Measurements from ENCODE around the gene LARGE1. TPM values are rescaled to one million over a fixed set of nuclear protein-coding genes. Genes with fewer than 3 reads are reported as not detected.

Gene LARGE1
- total and polyA plus RNA-seq, 3 experiments from 2014 or later = 0.07 to 0.27 (median 0.18) TPM

DNA sequence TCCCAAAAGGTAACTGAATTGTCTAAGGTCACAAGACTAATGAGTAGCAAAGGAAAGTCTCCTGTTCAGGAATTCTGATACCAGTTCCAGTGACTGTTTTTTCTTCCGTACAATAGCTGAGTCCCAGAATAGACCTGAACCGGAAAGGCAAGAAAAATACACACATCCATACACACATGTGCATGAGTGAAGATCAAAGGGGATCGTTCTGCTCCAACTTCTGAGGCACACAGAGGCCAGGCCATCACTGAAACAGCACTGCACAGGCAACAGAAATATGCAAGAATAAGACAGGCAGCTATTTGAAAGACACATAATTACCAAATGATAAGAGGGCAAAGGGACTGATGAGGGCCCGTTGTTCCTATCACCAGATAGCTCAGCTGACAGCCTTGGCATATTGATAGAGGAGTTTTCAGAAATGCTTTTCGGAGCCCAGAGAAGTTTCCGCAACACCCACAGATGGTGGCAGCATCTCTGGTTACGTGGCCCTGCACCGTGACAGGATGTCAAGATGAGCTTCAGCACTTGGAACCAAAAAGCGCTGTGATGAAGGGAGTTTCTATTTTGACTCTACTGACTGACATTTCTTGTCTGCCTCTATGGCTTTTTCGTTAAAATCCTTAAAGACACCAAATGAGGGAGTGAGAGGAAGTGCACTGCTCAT, 280.6 kb downstream of the LARGE1 start:
- H3K4me3 ChIP-seq (ENCODE audit: low read length) = no peak overlapping the region
- ChIA-PET POLR2A (no interaction called here), CTCF (interaction anchor here (1.6 kb wide), 1 partner anchor 13 kb away, joined by 6 read pairs; no protein-coding TSS in a partner anchor)
- Mint-ChIP-seq H3K9me3 (peaks cover 0 to 15% (median 11%) of the 10 kb centered on the region in 5 donors), H3K27me3 (peaks cover 0 to 3% of the 10 kb centered on the region in 2 donors), H3K27ac (no peak overlapping the region), H3K4me1 (no peaks in the 10 kb centered on the region), H3K36me3 (no peaks in the 10 kb centered on the region), H3K4me3 (no peak overlapping the region)
- no peaks in the 10 kb centered on the region for H3K27me3 ChIP-seq (ENCODE audit: insufficient read depth, low read length, poor library complexity, severe bottlenecking)
- H3K36me3 ChIP-seq (ENCODE audit: insufficient read depth, low read length) = no peaks in the 10 kb centered on the region
- H3K27ac ChIP-seq (ENCODE audit: low read depth, low read length) = no peak overlapping the region
- no peaks in the 10 kb centered on the region for H3K9me3 ChIP-seq (ENCODE audit: low read length)
- H3K4me1 ChIP-seq (ENCODE audit: insufficient read depth, low read length) = no peaks in the 10 kb centered on the region
- DNase-seq = no peak

DNA sequence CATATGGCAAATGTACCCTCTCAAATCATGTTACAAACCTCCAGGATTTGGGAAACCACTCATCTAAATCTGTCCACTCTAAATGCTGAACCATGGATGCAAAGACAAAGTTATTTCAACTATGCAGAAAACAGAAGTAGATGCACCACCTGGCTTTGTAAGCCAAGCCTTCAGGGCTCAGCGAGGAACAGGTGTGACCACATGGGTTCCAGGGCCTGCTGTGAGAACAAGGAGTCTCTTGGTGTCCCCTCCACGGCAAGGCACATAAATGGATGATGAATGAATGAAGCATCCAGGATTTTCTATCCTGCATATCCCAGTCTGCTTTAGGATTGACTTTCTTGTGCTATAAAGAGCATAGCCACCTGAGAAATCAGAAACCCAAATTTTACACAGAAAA, 284.5 kb downstream of the LARGE1 start:
- ChIA-PET POLR2A (no interaction called here), CTCF (no interaction called here)
- H3K27me3 Mint-ChIP-seq = peaks cover 0 to 3% of the 10 kb centered on the region in 2 donors
- H3K4me3 Mint-ChIP-seq = no peak overlapping the region
- Histone ChIP-seq H3K27me3 (ENCODE audit: insufficient read depth, low read length, poor library complexity, severe bottlenecking) (no peaks in the 10 kb centered on the region), H3K4me1 (ENCODE audit: insufficient read depth, low read length) (no peaks in the 10 kb centered on the region), H3K9me3 (ENCODE audit: low read length) (no peaks in the 10 kb centered on the region), H3K27ac (ENCODE audit: low read depth, low read length) (no peak overlapping the region), H3K36me3 (ENCODE audit: insufficient read depth, low read length) (no peaks in the 10 kb centered on the region), H3K4me3 (ENCODE audit: low read length) (no peak overlapping the region)
- no peaks in the 10 kb centered on the region for H3K4me1 Mint-ChIP-seq
- H3K27ac Mint-ChIP-seq = no peak overlapping the region
- H3K36me3 Mint-ChIP-seq = no peaks in the 10 kb centered on the region
- H3K9me3 Mint-ChIP-seq = peaks cover 2 to 19% (median 10%) of the 10 kb centered on the region in 5 donors
- no peak for DNase-seq

DNA sequence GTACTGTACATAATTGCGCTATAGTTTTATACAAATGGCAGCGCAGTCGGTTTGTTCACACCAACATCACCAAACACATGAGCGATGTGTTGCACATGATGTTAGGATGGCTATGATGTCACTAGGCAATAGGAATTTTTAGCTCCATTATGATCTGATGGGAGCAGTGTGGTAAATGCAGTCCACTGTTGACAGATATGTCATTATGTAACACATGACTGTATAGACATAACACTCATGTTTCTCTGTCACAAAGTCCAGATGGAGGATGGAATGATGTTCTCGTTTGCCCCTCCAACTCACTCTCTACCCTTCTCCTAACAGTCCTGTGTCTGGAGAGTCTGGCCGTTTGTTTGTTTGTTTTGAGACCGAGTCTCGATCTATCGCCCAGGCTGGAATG, 288.5 kb downstream of the LARGE1 start:
- Histone ChIP-seq H3K9me3 (ENCODE audit: low read length) (no peaks in the 10 kb centered on the region), H3K36me3 (ENCODE audit: insufficient read depth, low read length) (no peaks in the 10 kb centered on the region), H3K27ac (ENCODE audit: low read depth, low read length) (no peak overlapping the region), H3K27me3 (ENCODE audit: insufficient read depth, low read length, poor library complexity, severe bottlenecking) (no peaks in the 10 kb centered on the region), H3K4me3 (ENCODE audit: low read length) (no peak overlapping the region), H3K4me1 (ENCODE audit: insufficient read depth, low read length) (no peaks in the 10 kb centered on the region)
- CTCF ChIA-PET = no interaction called here
- H3K27me3 Mint-ChIP-seq = peaks cover 0 to 1% of the 10 kb centered on the region in 2 donors
- no peak for DNase-seq
- H3K9me3 Mint-ChIP-seq = peaks cover 2 to 14% (median 5%) of the 10 kb centered on the region in 5 donors
- peaks cover 0 to 4% (median 3%) of the 10 kb centered on the region in 3 donors for H3K36me3 Mint-ChIP-seq
- no peaks in the 10 kb centered on the region for H3K4me1 Mint-ChIP-seq
- POLR2A ChIA-PET = no interaction called here
- H3K4me3 Mint-ChIP-seq = no peak overlapping the region
- H3K27ac Mint-ChIP-seq = no peak overlapping the region

DNA sequence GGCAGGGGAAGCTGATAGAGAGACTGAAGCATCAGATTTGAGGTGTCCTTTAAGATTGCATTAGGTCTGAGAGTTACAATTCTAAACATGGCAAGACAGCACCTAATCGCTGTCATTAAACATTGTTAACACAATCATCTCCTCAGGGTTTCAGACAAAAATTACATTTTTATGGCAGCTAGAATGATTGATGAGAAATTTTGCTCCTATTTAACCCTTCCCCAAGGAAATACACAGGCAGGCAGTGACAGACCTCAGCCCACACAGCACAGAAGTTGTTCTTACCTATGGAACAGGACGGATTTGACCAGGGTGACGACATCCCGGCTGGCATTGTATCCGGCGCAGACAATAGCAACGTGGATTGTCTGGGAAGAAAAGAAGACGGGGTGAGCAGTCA, 294.3 kb downstream of the LARGE1 start:
- Mint-ChIP-seq H3K27me3 (peaks cover 0 to 1% of the 10 kb centered on the region in 2 donors), H3K4me1 (no peaks in the 10 kb centered on the region), H3K4me3 (no peak overlapping the region), H3K27ac (no peak overlapping the region), H3K36me3 (peaks cover 0 to 4% (median 3%) of the 10 kb centered on the region in 3 donors), H3K9me3 (peaks cover 0 to 7% (median 5%) of the 10 kb centered on the region in 5 donors)
- H3K4me1 ChIP-seq (ENCODE audit: insufficient read depth, low read length) = no peaks in the 10 kb centered on the region
- no peak for DNase-seq
- H3K36me3 ChIP-seq (ENCODE audit: insufficient read depth, low read length) = no peaks in the 10 kb centered on the region
- ChIA-PET CTCF (no interaction called here), POLR2A (no interaction called here)
- H3K27me3 ChIP-seq (ENCODE audit: insufficient read depth, low read length, poor library complexity, severe bottlenecking) = no peaks in the 10 kb centered on the region
- H3K27ac ChIP-seq (ENCODE audit: low read depth, low read length) = no peak overlapping the region
- no peaks in the 10 kb centered on the region for H3K9me3 ChIP-seq (ENCODE audit: low read length)
- no peak overlapping the region for H3K4me3 ChIP-seq (ENCODE audit: low read length)

DNA sequence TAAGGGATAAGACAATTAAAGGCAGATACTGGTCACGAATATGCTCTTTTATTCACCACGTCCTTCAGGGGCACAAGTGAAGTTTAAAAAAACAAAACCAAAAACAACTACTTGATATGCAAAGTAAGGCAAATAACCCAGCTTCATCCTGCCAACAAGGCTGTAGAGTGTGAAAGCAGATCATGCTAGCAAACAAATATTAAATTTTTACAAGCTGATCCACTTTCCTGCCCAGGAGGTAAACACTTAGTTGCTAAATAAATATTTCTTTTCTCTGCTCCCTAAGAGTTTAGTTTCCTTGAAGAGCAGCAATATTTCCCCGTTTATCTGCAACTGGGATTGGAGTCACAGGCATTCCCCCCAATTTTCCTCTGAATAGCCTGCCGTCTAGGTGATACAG, 300.2 kb downstream of the LARGE1 start:
- no peaks in the 10 kb centered on the region for H3K36me3 ChIP-seq (ENCODE audit: insufficient read depth, low read length)
- no peak overlapping the region for H3K4me3 ChIP-seq (ENCODE audit: low read length)
- H3K4me1 Mint-ChIP-seq = no peaks in the 10 kb centered on the region
- CTCF ChIA-PET = no interaction called here
- POLR2A ChIA-PET = no interaction called here
- H3K9me3 Mint-ChIP-seq = peaks cover 0 to 4% (median 2%) of the 10 kb centered on the region in 5 donors
- DNase-seq = no peak
- H3K4me3 Mint-ChIP-seq = no peak overlapping the region
- H3K36me3 Mint-ChIP-seq = no peaks in the 10 kb centered on the region
- H3K27me3 Mint-ChIP-seq = peaks cover 0 to 2% of the 10 kb centered on the region in 2 donors
- no peaks in the 10 kb centered on the region for H3K9me3 ChIP-seq (ENCODE audit: low read length)
- H3K27ac Mint-ChIP-seq = no peak overlapping the region
- H3K27me3 ChIP-seq (ENCODE audit: insufficient read depth, low read length, poor library complexity, severe bottlenecking) = no peaks in the 10 kb centered on the region
- H3K4me1 ChIP-seq (ENCODE audit: insufficient read depth, low read length) = no peaks in the 10 kb centered on the region
- no peak overlapping the region for H3K27ac ChIP-seq (ENCODE audit: low read depth, low read length)

DNA sequence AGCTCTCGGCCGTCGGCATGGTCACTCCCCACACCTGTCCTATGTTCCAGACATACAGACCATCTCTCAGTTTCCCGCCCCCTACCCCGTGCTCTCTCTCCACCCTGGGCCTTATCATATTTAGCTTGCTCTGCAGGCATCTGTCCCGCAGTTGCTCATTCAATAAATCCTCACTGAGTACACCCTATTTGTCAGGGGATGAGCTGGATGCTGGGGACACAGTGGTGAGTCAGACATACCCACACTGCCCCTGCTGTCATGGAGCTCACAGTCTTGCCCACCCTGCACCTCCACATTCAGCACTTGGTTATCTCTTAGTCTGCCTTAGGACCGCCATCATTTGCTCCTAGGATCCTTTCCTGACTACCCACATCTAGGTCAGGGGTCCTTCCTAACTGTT, 313.8 kb downstream of the LARGE1 start:
- Mint-ChIP-seq H3K36me3 (no peaks in the 10 kb centered on the region), H3K9me3 (peaks cover 5 to 9% (median 7%) of the 10 kb centered on the region in 5 donors), H3K27me3 (peaks cover 0 to 1% of the 10 kb centered on the region in 2 donors), H3K4me1 (no peaks in the 10 kb centered on the region), H3K27ac (no peak overlapping the region), H3K4me3 (no peak overlapping the region)
- POLR2A ChIA-PET = no interaction called here
- CTCF ChIA-PET = no interaction called here
- Histone ChIP-seq H3K9me3 (ENCODE audit: low read length) (no peaks in the 10 kb centered on the region), H3K4me1 (ENCODE audit: insufficient read depth, low read length) (no peaks in the 10 kb centered on the region), H3K4me3 (ENCODE audit: low read length) (no peak overlapping the region), H3K36me3 (ENCODE audit: insufficient read depth, low read length) (no peaks in the 10 kb centered on the region), H3K27ac (ENCODE audit: low read depth, low read length) (no peak overlapping the region), H3K27me3 (ENCODE audit: insufficient read depth, low read length, poor library complexity, severe bottlenecking) (no peaks in the 10 kb centered on the region)
- DNase-seq = no peak

DNA sequence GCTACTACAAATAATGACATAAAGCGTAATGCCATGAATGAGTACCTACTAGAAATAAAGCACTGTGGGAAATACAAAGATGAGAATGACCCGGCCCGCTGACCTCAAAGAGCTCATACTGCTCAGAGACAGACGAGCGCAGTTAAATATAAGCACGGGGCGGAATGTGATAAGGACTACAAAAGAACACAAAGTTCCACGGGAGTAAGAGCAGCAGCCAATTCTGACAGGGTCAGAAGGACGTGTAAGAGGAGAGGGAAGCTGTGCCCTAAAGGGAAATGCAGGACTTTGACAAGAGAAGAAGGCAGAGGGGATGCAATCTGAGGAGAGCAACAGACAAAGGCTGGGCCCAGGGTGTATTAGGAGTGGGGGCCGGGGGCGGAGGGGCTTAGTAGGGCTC, 314.6 kb downstream of the LARGE1 start:
- no peak overlapping the region for H3K4me3 ChIP-seq (ENCODE audit: low read length)
- CTCF ChIA-PET = no interaction called here
- DNase-seq = no peak
- POLR2A ChIA-PET = no interaction called here
- H3K4me3 Mint-ChIP-seq = no peak overlapping the region
- H3K27ac Mint-ChIP-seq = peak overlapping the region in 1 of 8 donors; percentile 65
- no peaks in the 10 kb centered on the region for H3K36me3 Mint-ChIP-seq
- no peaks in the 10 kb centered on the region for H3K9me3 ChIP-seq (ENCODE audit: low read length)
- no peaks in the 10 kb centered on the region for H3K4me1 Mint-ChIP-seq
- H3K9me3 Mint-ChIP-seq = peaks cover 2 to 9% (median 7%) of the 10 kb centered on the region in 5 donors
- no peaks in the 10 kb centered on the region for H3K4me1 ChIP-seq (ENCODE audit: insufficient read depth, low read length)
- H3K36me3 ChIP-seq (ENCODE audit: insufficient read depth, low read length) = no peaks in the 10 kb centered on the region
- peaks cover 0 to 1% of the 10 kb centered on the region in 2 donors for H3K27me3 Mint-ChIP-seq
- no peaks in the 10 kb centered on the region for H3K27me3 ChIP-seq (ENCODE audit: insufficient read depth, low read length, poor library complexity, severe bottlenecking)
- no peak overlapping the region for H3K27ac ChIP-seq (ENCODE audit: low read depth, low read length)

DNA sequence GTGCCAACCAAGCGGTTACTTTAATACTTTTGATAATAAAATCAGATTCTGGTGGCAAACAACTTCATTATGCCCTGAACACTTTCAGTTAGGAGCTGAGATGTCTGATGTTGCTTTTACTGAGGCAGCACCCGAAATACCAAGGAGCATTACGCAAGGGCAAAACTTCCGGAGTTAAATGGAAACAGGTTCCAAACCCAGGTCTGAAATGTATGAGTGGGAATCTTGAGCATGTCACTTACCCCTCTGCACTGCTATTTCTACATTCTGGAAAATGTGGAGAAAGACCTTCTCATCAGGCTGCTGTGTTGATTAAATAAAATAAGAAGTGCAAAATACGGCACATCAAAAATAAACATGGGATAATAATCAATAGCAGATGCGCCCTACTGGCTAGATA, 315.1 kb downstream of the LARGE1 start:
- ChIA-PET CTCF (no interaction called here), POLR2A (no interaction called here)
- Histone ChIP-seq H3K36me3 (ENCODE audit: insufficient read depth, low read length) (no peaks in the 10 kb centered on the region), H3K4me3 (ENCODE audit: low read length) (no peak overlapping the region), H3K27ac (ENCODE audit: low read depth, low read length) (no peak overlapping the region), H3K27me3 (ENCODE audit: insufficient read depth, low read length, poor library complexity, severe bottlenecking) (no peaks in the 10 kb centered on the region), H3K4me1 (ENCODE audit: insufficient read depth, low read length) (no peaks in the 10 kb centered on the region), H3K9me3 (ENCODE audit: low read length) (no peaks in the 10 kb centered on the region)
- peaks cover 4 to 9% (median 8%) of the 10 kb centered on the region in 5 donors for H3K9me3 Mint-ChIP-seq
- H3K4me1 Mint-ChIP-seq = no peaks in the 10 kb centered on the region
- H3K27ac Mint-ChIP-seq = no peak overlapping the region
- peaks cover 0 to 1% of the 10 kb centered on the region in 2 donors for H3K27me3 Mint-ChIP-seq
- no peak overlapping the region for H3K4me3 Mint-ChIP-seq
- DNase-seq = no peak
- H3K36me3 Mint-ChIP-seq = no peaks in the 10 kb centered on the region

All from CD8-positive, alpha-beta memory T cell (primary cell).